ENCODE results near the gene BEST3. TPM values are rescaled to one million over a fixed set of nuclear protein-coding genes. Genes with fewer than 3 reads are reported as not detected.

BEST3 gene
- total RNA-seq, 1 donor from 2014 or later = 0.77 TPM

GRCh38 chr12:69648476-69648875 is 50.6 kb downstream of the BEST3 start:
- TF ChIP-seq, protein P1, sequence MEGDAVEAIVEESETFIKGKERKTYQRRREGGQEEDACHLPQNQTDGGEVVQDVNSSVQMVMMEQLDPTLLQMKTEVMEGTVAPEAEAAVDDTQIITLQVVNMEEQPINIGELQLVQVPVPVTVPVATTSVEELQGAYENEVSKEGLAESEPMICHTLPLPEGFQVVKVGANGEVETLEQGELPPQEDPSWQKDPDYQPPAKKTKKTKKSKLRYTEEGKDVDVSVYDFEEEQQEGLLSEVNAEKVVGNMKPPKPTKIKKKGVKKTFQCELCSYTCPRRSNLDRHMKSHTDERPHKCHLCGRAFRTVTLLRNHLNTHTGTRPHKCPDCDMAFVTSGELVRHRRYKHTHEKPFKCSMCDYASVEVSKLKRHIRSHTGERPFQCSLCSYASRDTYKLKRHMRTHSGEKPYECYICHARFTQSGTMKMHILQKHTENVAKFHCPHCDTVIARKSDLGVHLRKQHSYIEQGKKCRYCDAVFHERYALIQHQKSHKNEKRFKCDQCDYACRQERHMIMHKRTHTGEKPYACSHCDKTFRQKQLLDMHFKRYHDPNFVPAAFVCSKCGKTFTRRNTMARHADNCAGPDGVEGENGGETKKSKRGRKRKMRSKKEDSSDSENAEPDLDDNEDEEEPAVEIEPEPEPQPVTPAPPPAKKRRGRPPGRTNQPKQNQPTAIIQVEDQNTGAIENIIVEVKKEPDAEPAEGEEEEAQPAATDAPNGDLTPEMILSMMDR (conservative IDR thresholded peaks at IDR 0.05) = no peak
- Mint-ChIP-seq H3K27ac (no peak overlapping the region), H3K36me3 (no peaks in the 10 kb centered on the region), H3K4me3 (no peak overlapping the region), H3K27me3 (peaks cover 3% of the 10 kb centered on the region), H3K9me3 (no peaks in the 10 kb centered on the region), H3K4me1 (ENCODE audit: unreplicated experiment) (peaks cover 5% of the 10 kb centered on the region)
- DNase-seq (ENCODE audit: extremely low spot score, unreplicated experiment) = no peak

DNA sequence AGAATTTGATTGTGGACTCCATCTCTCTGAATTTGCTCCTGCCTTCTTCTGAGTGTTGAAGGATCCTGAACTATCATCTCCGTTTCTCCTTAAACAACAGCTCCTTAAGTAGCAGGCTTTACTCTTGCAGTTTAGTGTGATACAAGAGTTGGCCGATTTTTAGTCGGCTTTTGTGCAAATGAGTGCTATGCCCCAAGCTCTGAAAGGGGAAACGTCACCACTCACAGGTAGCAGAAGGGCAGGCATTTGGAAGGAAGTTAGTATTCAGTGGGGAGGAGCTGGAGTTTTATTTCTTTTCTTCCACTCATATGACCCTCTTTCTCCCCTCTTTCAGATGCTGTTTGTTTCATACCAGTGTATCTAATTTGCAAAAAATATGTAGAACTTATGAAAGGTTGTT is 51.9 kb downstream of the BEST3 start:
- Mint-ChIP-seq H3K4me3 (no peak overlapping the region), H3K4me1 (ENCODE audit: unreplicated experiment) (peaks cover 5% of the 10 kb centered on the region), H3K9me3 (no peaks in the 10 kb centered on the region), H3K27me3 (peaks cover 3% of the 10 kb centered on the region), H3K27ac (no peak overlapping the region), H3K36me3 (no peaks in the 10 kb centered on the region)
- TF ChIP-seq, protein P1 (conservative IDR thresholded peaks at IDR 0.05) = no peak
- DNase-seq (ENCODE audit: extremely low spot score, unreplicated experiment) = no peak

DNA sequence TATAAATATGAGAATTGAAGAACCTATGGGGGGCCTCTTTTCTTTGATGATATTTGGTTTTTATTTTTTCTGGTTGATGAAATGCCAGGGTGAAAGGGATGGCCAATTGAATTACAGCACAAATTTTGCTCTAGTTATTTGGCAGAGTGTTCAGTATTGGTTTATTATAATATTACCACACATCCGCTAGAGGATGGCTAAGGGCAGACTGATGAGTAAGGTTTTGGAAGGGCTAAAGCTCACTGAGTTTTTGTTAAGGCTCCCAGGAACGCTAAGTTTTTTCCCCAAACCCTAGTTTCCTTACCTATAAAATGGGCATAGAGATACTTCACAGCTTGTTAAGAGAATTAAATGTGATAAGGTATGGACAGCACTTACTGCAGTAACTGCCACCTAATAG is 54.1 kb downstream of the BEST3 start:
- H3K4me1 Mint-ChIP-seq (ENCODE audit: unreplicated experiment) = no peaks in the 10 kb centered on the region
- no peaks in the 10 kb centered on the region for H3K36me3 Mint-ChIP-seq

GRCh38 chr12:69644511-69644910 is 54.6 kb downstream of the BEST3 start:
- Mint-ChIP-seq H3K9me3 (no peaks in the 10 kb centered on the region), H3K4me1 (ENCODE audit: unreplicated experiment) (no peaks in the 10 kb centered on the region), H3K36me3 (no peaks in the 10 kb centered on the region), H3K27me3 (peaks cover 3% of the 10 kb centered on the region), H3K27ac (no peak overlapping the region), H3K4me3 (no peak overlapping the region)
- DNase-seq (ENCODE audit: extremely low spot score, unreplicated experiment) = no peak
- TF ChIP-seq, protein P1 (conservative IDR thresholded peaks at IDR 0.05) = no peak

More for the DNA sequence above, 54.1 kb downstream of the BEST3 start:
- no peak overlapping the region for H3K4me3 Mint-ChIP-seq
- H3K27me3 Mint-ChIP-seq = peaks cover 3% of the 10 kb centered on the region
- TF ChIP-seq, protein P1 (conservative IDR thresholded peaks at IDR 0.05) = no peak
- H3K27ac Mint-ChIP-seq = no peak overlapping the region
- H3K9me3 Mint-ChIP-seq = no peaks in the 10 kb centered on the region
- no peak for DNase-seq (ENCODE audit: extremely low spot score, unreplicated experiment)

DNA sequence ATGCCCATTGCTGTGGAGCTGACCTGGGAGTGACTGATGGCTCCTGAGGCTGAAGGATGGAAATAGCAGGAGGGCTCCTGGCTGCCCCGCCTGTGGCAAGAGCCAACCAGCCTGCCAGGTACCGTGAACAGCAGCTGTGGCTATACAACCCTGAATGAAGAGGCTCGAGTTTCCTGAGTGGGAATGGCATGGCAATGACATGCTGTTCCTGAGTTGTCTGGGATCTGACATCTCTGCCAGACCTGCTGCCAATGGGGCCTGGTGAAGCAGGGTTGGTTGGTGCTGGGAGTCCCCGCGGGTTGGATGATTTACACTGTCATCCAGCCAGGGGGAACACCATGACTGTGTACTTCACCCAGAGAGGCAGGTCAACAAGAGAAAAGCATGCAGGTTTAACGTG is 56.6 kb downstream of the BEST3 start:
- TF ChIP-seq, protein P1 (conservative IDR thresholded peaks at IDR 0.05) = no peak
- no peaks in the 10 kb centered on the region for H3K27me3 Mint-ChIP-seq
- no peak overlapping the region for H3K4me3 Mint-ChIP-seq
- no peak for DNase-seq (ENCODE audit: extremely low spot score, unreplicated experiment)
- H3K36me3 Mint-ChIP-seq = no peaks in the 10 kb centered on the region
- H3K9me3 Mint-ChIP-seq = no peaks in the 10 kb centered on the region
- H3K27ac Mint-ChIP-seq = no peak overlapping the region
- H3K4me1 Mint-ChIP-seq (ENCODE audit: unreplicated experiment) = no peaks in the 10 kb centered on the region

DNA sequence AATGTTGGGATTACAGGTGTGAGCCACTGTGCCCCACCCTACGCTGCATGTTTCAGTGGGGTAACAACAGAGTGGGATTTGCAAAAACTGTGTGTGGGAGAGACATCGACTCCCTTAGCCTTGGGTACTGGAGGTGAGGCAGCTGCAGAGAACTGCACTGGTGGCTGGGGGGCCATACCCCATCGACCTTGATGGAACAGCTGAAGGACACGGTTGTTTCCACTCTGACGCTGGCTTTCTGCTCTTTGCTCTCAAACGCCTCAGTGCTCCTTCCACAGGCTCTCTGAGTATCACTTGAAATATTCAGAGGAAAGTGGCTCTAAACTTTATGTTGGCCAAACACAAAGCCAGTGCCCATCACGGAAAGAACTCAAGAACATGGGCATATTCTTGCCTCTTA is 57.6 kb downstream of the BEST3 start:
- TF ChIP-seq, protein P1 (conservative IDR thresholded peaks at IDR 0.05) = no peak
- H3K4me1 Mint-ChIP-seq (ENCODE audit: unreplicated experiment) = no peaks in the 10 kb centered on the region
- no peaks in the 10 kb centered on the region for H3K27me3 Mint-ChIP-seq
- no peak for DNase-seq (ENCODE audit: extremely low spot score, unreplicated experiment)
- H3K4me3 Mint-ChIP-seq = no peak overlapping the region
- H3K27ac Mint-ChIP-seq = no peak overlapping the region
- H3K9me3 Mint-ChIP-seq = no peaks in the 10 kb centered on the region
- H3K36me3 Mint-ChIP-seq = no peaks in the 10 kb centered on the region
